ENCODE data around the gene AGBL1.

GRCh38 chr15:86263230-86263629, 183.6 kb downstream of the AGBL1 start:
- TF ChIP-seq EZH2 (IDR thresholded peaks at IDR 0.05; ENCODE audit: insufficient read depth, poor library complexity, severe bottlenecking) (no peak), EZH2phosphoT487 (IDR thresholded peaks at IDR 0.05; ENCODE audit: insufficient read depth, low read depth) (no peak)

All from GM23248 (cell line).